Inflammatory macrophage treated with lipopolysaccharide for 4 hours (primary cell): ENCODE results near the gene PARD3B.
A peak's percentile ranks its signal among the peaks of the same experiment; 100 is the strongest.

Experiments used
- DNase-seq: peaks from one replicate; pipeline ENCODE4 v3.0.0-alpha.2; 2020

The PARD3B gene

DNA sequence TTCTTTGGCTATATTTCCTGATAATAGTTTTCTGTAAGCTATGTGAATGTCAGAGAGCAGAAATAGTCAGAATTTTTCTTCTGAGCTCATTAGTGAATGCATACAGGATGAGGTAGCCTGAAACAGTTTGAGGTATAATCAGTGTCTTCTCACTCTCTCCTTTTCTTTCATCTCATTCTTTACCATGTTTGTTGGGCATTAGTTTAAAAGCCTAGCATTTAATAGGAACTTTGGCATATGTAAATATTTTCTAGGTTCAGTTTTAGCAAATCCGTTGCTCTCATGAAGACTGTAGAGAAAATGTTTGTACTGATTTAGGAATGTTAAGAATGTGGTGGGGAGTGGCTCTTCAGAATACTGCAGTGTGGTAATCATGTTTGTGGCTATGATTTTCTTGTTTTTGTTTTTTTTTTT, 119.4 kb downstream of the PARD3B start:
- no peak for DNase-seq

DNA sequence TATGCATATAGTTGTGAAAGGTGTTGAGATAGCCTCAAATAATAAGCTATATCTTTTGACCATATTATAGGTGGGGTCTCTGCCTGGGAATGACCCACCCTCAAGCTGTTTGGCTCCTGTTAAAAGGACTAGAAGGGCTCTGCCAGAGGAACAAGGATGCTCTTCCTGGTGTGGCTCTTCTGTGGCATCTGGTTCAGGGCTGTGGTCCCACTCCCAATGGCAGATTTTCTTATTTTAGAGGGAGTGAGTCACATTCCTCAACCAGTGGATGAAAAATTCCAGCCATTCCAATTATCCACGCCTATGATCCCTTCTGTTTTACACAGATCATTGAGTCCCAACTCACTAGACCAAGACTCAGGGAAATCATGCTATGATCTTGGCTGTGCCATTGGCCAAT, 119.9 kb downstream of the PARD3B start:
- DNase-seq = no peak

DNA sequence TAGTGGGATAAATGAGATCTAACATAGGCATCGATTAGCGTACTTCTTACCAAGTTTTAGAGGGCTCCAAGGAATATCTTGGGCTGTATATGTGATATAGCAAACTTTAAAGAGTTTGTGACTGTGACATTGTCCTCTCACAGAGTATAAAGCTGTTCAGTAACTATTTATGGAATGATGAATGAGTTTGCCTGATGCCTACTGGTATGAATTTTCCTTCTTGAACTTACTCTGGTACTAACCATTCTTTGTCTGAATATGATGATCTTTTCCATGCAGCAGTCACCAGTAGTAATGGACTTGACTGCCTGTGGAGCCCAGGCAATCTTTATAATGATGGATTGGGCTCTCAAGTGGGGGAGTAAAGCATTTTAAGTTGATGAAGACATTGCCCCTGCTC, 120.5 kb downstream of the PARD3B start:
- DNase-seq = no peak

DNA sequence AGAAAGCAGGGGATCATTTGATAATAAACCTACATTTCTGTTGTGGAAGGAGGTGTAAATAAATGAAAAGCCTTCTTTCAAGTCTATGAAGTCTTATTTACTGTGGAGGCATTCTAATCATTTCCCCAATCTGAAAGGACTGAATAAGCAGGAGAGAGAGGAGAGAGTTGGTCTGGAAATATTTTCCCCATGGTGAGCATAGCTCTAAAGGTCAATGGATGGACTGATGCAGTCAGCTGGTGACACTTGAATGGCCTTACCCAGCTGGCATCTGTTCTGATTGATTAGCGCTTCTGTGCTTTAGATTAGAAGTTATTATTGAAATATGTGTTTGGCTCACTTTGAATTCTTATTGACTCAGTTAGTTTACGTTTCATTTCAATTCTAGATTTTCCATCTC, 122.7 kb downstream of the PARD3B start:
- no peak for DNase-seq

DNA sequence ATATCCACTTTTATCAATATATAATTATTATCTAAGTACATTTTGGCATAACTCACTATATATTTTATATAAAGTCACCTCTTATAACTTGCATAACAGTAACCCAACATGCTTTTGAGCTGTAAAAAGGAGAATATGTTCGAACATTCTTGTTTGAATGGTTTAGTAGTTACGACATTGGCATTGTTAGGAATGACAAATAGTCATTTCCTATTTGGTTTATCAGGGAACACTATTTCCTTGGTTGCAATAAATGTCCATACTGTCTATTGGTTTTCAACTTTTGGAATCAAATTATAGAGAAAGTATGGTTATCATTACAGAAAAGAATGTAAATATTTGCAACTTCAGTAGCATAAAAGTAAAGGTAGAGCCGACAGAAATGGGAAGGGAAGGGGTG, 124.1 kb downstream of the PARD3B start:
- no peak for DNase-seq

DNA sequence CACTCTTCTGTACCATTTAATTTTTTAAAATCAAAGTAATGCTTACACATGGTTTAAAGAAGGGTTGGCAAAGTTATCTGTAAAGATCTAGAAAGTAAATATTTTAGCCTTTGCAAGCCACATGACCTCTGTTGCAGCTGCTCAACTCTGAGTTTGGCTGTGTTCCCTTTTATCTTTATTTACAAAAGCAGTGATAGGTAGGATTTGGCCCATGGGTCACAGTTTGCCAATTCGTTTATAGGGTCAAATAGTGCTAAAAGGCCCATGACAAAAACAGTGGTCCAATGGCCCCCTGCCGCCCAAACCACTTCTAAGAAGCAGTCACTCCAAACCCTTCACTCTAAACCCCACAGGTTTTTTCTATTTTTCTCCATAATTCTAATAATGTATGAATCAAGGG, 124.8 kb downstream of the PARD3B start:
- DNase-seq = no peak

DNA sequence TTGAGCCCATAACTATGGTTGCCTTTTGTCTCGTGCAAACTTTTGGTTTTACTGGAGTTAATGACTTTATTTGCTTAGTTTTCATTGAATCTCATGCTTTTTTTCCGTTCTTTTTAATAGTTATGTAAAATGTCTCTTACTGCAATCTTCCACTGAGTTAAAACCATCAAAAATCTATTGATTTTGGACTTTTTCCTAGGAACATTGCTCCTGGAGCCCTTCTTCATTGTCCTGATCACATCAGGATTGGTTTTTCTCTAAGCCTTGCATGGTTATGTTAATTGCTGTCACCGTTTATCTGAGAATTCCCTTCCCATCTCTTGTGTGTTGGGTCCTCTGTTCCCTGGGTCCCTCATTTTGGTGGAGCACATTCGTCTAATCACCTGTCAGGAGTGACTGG, 125.5 kb downstream of the PARD3B start:
- DNase-seq = no peak

DNA sequence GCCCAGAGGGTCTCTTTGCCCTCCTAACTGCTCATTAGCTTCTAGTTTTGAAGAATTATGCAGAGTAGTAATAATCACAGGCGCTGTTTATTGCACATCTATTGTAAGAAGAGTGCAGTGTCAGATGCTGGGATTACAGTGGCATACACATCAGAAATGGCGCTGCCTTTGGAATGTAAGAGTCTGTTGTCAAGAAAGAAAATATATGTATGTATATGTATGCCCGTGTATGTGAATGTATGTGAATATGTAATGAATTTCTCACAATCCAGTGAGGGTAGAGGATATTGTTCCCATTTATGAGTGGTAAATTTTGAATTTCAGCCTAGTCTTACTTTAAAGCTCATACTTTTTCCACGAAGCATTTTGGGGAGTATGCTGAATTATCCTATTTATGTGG, 127.5 kb downstream of the PARD3B start:
- no peak for DNase-seq

DNA sequence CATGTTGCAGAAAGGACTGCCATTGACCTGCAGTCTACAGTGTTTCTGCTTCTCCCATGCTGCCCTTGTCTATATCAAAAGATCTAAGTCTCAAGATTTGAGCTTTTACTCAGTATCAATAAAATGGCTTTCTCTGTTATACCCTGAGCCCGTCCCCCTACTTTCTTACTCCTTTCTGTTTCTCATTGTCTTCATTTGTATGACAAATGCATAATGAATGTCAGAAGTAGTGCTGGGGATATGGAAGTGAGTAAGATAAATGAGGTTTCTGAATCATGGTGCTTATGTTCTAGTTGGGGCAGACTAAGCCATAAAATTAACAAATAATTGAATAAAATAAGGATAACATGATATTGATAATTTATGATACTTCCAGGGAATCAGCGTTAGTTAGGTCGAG, 128.6 kb downstream of the PARD3B start:
- DNase-seq = no peak

DNA sequence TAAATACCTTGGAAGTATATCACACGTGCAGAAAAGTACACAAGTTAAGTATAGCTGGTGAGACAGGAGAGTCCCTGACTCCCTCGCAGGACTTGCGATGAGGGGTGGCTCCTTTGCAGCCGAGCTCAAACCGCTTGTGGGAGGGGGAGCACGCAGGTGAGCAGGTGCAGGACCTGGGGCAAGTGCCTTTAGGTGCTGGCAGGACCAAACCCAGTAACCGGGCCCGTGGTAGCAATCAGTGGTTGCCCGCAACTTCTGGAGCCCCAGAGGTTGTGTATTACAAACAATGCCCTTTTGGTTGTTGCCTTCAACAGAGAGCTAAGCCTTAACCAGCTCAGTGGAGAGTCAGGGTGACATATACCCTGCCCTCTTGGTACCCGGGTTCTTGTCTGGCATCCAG, 132.8 kb downstream of the PARD3B start:
- no peak for DNase-seq

DNA sequence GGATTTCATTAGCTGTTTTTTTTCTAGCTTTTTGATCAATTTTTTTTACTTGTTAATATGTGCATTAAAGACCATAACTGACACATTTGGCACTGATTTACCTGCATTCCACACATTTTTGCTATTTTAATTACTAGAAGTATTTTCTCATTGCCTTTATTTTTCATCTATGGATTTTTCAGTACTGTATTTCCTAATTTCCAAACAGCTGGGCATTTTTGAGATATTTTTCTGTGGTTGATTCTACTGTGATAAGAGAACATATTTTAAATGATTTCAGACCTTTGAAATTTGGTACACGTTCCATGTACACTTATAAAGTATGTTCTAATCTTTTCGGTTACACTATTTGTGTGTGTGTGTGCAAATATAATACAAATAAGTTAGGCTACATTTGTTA, 135.3 kb downstream of the PARD3B start:
- DNase-seq = no peak

DNA sequence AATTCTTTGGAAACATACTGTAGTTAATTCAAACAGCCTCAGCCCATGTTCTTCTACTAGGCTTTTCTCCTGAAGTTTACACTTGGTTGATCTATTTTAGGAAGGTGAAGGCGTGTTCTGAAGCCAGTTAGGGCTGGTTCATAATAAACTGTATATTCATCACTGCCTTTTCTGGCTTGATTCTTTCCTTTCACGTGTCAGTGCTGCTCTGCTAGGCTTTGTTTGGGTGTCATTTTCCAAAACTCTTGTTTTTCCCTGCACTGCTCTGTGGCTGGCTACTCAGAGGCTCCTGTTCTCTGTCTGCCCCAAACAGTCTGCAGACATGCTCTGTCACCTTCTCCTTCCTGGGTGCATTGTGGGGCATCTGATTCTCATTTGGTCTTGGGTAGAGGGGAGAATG, 136.1 kb downstream of the PARD3B start:
- no peak for DNase-seq

DNA sequence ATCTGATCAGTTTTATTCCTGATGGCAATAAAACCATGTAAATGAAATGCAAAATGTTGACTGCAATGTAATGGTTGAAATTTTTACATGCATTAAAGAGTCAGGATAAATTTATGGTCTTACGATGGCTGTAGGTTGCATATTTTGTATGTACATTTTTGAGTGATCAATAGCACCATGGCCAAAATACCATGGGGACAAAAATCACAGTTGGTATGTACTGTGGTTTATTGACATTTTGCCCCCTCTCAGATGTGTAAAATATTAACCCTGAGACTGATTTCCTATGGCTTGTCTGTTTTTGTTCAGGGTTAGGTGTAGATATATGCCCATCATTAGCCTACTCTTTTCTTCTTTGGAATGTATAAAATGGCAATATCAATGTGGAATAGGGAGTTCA, 138.1 kb downstream of the PARD3B start:
- no peak for DNase-seq

DNA sequence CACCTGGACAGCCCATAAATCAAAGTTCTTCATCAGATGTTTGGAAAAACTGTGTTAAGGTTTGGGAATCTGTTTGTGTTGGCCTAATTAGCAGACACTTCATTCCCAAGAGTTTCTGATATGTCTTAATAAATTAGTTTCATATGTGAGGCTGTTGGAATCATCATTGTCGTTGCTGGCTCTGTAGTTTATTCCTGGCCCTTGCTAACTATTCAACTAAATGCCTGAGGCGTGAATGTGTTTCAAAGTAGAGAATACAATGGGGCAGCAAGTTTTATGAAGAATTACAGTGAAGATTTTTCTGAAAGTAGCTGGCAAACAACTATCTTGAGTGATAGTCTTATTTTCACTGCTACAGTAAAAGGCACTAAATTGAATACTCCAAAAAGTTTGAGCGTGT, 141.1 kb downstream of the PARD3B start:
- no peak for DNase-seq

DNA sequence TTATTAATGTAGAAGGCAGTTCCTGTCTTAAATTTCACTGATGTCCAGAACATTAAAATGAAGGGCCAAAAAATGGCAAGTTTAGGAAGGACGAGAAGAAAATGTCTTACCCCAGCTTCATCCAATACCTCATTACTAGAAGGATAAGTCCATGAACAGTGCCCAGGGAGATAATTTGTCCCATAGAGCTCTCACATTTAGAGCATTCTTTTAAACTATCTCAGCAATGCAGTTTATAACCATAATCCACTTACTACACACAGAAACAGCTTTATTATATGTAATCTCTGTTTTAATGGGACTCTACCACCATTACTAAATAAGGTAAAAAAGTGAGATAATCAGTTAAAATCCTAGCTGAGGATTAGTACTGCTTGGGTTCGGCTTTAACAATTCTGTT, 142.5 kb downstream of the PARD3B start:
- DNase-seq = no peak

DNA sequence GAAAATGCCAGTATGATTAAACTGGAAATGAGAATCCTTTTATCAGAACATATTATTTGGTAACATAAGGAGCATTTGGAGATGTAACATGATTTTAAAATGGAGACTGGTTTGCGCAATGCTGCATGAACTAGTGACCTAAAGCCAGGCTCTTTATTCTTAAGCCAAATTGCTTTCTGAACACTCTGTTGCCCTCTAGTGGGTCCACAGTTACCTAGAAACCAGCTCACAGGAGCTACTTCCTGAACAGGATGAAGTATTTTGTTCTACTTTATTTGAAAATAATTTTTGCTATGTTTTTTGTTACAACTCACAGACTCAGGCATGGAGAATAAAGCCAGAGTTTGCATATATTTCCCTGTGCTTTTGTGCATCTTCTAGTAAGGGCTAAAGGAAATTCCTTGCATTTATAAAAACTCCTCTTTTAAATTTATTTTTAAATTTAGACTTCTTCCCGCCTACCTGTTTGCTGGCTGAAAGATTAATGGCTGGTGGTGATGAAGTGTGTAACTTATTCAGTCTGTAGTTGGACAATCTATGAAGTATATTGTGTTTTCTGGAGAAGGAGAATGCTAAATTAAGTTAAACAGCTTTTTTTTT, 146.7 kb downstream of the PARD3B start:
- peak; percentile 68 for DNase-seq

DNA sequence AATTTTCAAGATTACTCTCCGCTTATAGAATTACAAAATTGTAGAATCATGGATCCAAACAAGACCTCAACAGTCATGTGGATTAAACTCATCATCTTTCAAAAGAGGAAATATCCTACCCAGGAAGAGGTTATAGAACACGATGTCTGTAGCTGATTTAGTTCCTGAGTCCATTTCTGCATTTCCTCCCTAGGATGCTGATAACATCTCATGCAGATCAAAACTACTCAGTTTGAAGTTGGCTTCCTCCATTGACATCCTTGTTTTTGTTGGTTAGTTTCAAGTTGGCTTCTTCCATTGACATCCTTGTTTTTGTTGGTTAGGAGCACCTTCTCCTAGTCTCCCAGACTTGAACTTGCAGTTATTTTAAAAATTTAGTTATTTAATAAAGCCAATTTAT, 147.5 kb downstream of the PARD3B start:
- peak; percentile 12 for DNase-seq

DNA sequence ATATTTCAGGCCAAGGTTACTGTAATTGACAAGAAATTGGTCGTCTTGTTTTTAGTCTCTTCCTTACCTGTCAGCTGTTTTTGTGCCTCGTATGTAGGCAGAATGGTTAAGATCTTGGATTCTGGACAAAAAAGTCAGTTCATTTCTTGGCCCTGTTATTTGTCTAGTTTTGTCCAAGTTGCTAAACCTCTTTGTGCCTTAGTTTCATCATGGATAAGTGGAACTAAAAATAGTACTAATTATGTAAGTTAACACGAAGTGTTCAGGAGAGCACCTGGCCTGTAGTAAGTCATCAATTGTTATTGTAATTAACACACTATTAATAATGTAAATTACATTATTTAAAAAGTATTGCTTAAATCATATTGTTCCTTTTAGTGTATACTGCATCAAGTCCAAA, 148.0 kb downstream of the PARD3B start:
- DNase-seq = no peak

DNA sequence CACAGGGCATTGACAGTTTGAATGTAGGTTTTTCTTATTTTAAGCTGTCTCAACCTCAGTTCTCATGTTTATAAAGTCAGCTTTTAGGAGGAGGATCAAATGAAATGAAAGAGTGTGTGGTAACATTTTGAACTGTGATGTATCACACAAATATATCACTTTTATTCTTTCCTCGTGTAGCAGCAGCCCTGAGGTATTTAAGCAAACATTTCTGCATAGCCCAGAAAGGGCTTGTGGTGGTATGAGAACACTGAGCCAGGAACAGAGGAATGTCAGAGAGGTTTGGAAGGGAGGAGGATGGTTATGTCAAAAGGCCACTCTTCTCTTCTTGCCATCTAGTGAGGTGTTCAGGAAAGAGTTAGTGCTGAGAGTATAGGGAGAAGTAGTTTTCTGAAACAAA, 150.2 kb downstream of the PARD3B start:
- DNase-seq = no peak

DNA sequence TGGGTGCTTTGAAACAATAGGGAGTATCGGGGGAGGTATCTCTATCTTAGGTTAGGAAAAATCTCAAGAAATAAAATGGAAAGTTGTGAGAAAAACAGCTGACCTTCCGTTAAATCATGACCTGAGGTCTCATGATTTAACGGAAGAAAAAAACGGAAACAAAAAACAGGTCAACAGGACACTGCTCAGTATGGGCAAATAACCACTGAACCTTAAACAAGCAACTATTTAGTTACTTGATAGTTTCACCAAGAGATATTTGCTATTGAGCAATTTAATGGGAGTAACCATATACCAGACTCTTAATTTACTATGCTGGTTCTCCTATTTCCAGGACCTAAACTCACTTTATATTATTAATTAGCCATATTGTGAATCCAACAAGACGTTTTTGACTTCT, 150.8 kb downstream of the PARD3B start:
- no peak for DNase-seq

DNA sequence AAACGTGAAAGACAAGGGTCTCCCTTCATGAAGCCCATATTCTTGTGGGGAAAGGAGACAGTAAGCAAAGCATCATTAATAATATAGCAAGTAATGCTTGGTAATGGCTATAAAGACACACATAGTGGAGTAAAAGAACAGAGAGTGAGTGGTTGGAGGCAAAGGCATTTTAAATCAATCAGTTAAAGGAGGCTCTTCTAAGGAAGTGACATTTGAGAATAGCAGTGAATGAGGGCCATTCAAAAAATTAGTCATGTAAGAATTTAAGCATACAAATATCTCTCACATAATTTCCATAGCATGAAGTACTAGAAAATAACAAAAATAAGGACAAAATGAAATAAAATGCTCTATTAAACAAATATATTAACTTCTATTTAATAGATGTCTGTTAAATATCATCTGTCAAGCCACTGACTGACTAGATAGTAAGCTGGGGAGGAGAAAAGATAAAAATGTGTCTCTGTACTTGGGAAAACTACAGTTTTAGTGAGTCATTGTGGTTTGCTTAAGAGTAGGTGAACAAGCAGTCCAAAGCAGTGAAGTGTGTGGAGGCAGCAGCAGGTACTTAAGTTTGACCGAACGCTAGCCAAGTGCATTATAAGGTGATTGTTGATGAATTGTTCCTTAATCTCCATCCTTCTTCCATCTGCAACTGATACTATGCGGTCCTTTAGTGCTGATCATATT, 160.1 kb downstream of the PARD3B start:
- no peak for DNase-seq

DNA sequence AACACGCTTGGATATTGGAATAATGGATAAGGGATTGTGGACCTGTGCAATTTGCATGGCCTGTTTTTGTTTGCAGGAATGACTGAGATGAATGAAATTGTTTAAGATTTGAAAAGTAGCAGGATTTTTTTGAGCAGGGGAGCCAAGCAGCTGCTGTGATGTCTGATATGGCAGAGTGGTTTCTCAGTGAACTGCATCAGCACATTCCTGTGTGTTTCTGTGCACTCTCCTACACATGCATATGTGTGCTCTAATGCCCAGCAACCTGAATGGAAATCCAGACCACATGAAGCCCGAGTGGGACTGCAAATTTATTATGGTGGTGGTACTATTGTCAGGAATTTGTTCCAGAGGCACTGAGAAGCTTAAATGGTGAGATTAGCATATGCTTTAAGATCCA, 161.7 kb downstream of the PARD3B start:
- DNase-seq = no peak

DNA sequence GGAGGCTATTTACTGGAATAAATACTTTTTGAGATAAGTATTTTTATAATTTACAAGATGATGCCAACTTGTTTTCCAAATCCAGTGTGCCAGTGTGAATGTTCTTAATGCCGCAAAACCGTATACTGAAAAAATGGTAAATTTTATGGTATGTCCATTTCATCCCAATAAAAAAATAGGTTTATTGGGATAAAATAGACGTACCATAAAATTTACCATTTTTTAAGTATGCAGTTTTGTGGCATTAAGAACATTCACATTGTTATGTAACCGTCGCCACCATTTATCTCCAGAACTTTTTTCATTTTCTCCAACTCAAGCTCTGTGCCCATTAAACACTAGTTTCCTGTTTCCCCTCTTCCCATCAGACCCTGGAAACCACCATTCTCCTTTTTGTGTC, 167.9 kb downstream of the PARD3B start:
- DNase-seq = no peak

DNA sequence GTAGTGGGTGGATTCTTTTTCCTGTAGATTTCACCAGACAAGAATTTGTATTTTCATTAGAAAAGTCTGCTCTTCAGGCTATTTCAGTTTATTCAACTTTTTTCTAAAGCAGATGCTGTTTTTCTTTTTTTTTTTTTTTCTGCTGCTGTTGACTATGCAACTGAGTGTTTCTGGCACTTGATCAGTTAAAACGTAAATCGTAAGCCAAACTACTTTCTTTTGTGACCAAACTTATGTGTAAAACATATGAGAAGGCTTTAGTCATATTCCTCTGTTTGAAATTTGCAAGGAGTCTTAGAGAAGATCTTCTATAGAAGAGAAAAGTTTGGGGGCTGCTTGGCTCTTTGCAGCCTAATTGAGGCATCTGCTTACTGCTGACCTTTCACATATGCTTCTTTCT, 170.1 kb downstream of the PARD3B start:
- no peak for DNase-seq

DNA sequence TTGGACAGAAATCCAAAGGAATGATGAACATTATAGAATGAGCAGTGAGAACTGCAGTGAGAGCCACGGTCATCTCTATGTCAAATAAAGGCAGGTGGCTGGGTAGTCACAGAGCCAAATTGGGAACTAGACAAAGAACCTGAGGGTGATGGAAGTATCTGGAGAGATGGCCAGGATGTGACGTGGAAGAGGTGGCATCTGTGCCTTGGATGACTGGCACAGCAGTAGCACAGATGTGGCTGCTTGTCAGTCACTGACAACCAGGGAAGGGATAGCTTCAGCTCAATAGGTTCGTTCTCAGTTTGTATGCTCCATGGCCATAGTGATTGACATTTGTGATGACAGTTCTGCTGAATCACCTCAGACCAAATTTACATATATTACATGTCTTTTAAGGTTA, 172.3 kb downstream of the PARD3B start:
- no peak for DNase-seq
